Adipocyte (in vitro differentiated cells): Measurements from ENCODE around the gene SLC6A4.
"Not testable (repeated sequence)": the region's sequence is repeated elsewhere in the genome, so short reads cannot be mapped to it uniquely, and the experiment has no call there.

Source experiments
- DNase-seq: peaks from one replicate; pipeline ENCODE4 v3.0.0-alpha.2; 2015; ENCODE audit warnings: low read depth
- H3K27me3 ChIP-seq: replicated peaks from 2 replicates; pipeline ENCODE4 v1.7.0; 2013; ENCODE audit warnings: mild to moderate bottlenecking, low read length, moderate library complexity; ENCODE audit not compliant: control insufficient read depth, insufficient read depth
- H3K36me3 ChIP-seq: 2 replicates; pipeline ENCODE4 v1.7.0; 2013; ENCODE audit warnings: low read length, mild to moderate bottlenecking, moderate library complexity; ENCODE audit not compliant: control insufficient read depth, insufficient read depth, severe bottlenecking
- H3K4me1 ChIP-seq: 2 replicates; pipeline ENCODE4 v1.7.0; 2013; ENCODE audit warnings: mild to moderate bottlenecking, low read length, moderate library complexity; ENCODE audit not compliant: control insufficient read depth, insufficient read depth
- H3K4me3 ChIP-seq: 2 replicates; pipeline ENCODE4 v1.7.0; 2013; ENCODE audit warnings: mild to moderate bottlenecking, low read length, moderate library complexity
- H3K9ac ChIP-seq: 2 replicates; pipeline ENCODE4 v1.7.0; 2013; ENCODE audit warnings: mild to moderate bottlenecking, low read length, moderate library complexity
- H3K9me3 ChIP-seq: 2 replicates; pipeline ENCODE4 v1.7.0; 2013; ENCODE audit warnings: mild to moderate bottlenecking, low read length, moderate library complexity; ENCODE audit not compliant: control insufficient read depth

The SLC6A4 gene

GRCh38 chr17:30217746-30218245 lies 17.7 kb downstream of the SLC6A4 start:
- no peaks in the 10 kb centered on the region for H3K4me1 ChIP-seq
- no peak for DNase-seq

DNA sequence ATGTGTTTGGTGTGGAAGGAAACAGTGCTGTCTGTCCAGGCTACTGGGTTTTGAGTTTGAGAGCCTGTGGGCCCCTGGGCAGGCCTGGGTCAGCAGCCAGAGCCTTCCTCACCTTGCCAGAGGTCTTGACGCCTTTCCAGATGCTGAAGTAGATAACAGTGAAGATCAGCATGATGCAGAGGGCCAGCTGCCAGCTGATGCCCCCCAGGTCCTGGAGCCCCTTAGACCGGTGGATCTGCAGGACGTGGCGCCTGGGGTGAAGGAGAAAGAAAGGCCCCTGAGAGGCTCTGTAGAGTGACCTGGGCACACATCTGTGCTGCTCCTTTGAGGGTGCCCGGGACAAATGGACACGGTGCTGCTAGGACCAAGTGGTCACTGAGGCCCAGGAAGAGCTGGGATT lies 18.4 kb downstream of the SLC6A4 start:
- Histone ChIP-seq H3K36me3 (no peaks in the 10 kb centered on the region), H3K27me3 (peaks cover 37% of the 10 kb centered on the region), H3K9ac (no peak overlapping the region), H3K4me3 (no peak overlapping the region), H3K4me1 (no peaks in the 10 kb centered on the region), H3K9me3 (no peaks in the 10 kb centered on the region)
- no peak for DNase-seq

More at GRCh38 chr17:30217746-30218245, 17.7 kb downstream of the SLC6A4 start:
- Histone ChIP-seq H3K36me3 (no peaks in the 10 kb centered on the region), H3K9me3 (no peaks in the 10 kb centered on the region), H3K27me3 (peaks cover 42% of the 10 kb centered on the region), H3K4me3 (no peak overlapping the region), H3K9ac (no peak overlapping the region)

- Histone ChIP-seq H3K9me3 (no peaks in the 10 kb centered on the region), H3K4me1 (no peaks in the 10 kb centered on the region), H3K9ac (no peak overlapping the region), H3K36me3 (no peaks in the 10 kb centered on the region), H3K27me3 (peaks cover 6% of the 10 kb centered on the region), H3K4me3 (no peak overlapping the region)
- DNase-seq: no peak
These were observed 22.7 kb downstream of the SLC6A4 start for GRCh38 chr17:30212750-30213149.

DNA sequence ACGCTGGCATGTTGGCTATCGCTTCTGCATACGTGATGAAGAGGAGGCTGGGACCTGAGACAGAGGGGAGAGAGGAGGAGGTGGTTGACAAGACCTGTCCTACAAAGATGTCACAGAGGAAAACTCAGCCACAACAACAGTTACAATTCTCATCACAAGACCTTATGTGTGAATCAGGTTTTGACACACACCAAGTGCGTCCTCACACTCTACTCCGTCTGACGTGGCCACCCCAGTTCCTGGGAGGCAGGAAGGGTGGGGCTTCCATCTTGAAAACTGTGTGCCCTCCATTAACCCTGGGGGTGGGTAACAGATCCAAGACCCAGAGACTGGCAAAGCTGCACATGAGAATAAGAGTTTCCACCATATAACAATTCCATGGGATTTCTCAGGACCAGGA lies 24.1 kb downstream of the SLC6A4 start:
- no peaks in the 10 kb centered on the region for H3K4me1 ChIP-seq
- H3K4me3 ChIP-seq: no peak overlapping the region
- H3K36me3 ChIP-seq: no peaks in the 10 kb centered on the region
- no peaks in the 10 kb centered on the region for H3K9me3 ChIP-seq
- no peak for DNase-seq
- H3K9ac ChIP-seq: no peak overlapping the region
- peaks cover 8% of the 10 kb centered on the region for H3K27me3 ChIP-seq

- H3K4me3 ChIP-seq: no peak overlapping the region
- H3K36me3 ChIP-seq: no peaks in the 10 kb centered on the region
- no peaks in the 10 kb centered on the region for H3K4me1 ChIP-seq
- H3K9me3 ChIP-seq: no peaks in the 10 kb centered on the region
- peaks cover 7% of the 10 kb centered on the region for H3K27me3 ChIP-seq
- no peak for DNase-seq
- no peak overlapping the region for H3K9ac ChIP-seq
These were observed 24.6 kb downstream of the SLC6A4 start for GRCh38 chr17:30210901-30211300.

DNA sequence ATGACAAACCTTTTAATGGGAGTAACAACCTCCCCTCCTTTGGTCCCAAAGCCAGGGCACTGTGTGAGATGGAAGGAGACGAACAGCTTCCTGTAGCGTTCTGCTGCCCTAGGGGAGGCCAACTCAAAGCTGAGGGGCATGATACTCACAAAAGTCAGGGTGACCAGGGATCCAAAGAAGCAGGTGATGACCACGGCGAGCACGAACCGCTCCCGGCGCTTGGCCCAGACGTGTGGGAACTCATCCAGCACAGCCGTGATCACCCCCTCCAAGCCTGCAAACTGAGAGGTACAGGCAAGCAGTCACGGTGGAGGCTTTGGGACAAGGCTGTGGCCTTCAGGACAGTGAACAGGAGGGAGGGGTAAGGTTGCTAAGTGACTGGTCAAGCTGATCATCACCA lies 25.1 kb downstream of the SLC6A4 start:
- peaks cover 5% of the 10 kb centered on the region for H3K27me3 ChIP-seq
- no peak for DNase-seq
- H3K9me3 ChIP-seq: no peaks in the 10 kb centered on the region
- no peak overlapping the region for H3K9ac ChIP-seq
- no peak overlapping the region for H3K4me3 ChIP-seq
- H3K36me3 ChIP-seq: no peaks in the 10 kb centered on the region
- H3K4me1 ChIP-seq: no peaks in the 10 kb centered on the region

DNA sequence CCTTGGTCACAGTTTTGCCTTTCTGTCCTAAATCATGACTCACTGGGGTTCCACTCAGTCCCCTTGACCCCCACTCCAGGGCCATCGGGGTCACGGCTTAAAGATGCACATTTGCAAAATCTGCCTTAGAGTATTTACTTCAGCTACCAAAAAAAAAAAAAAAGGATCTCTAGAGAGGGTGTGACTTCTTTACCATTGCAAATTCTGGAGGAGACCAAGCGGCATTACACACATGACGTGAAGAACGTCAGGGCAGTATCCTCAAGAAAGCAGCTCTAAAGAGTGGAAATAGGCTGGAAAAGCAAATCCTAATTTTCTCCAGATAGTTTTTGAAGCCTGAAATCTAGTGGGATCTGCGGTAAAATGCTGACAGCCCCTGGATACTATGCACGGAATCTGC lies 25.6 kb downstream of the SLC6A4 start:
- Histone ChIP-seq H3K9me3 (no peaks in the 10 kb centered on the region), H3K27me3 (peaks cover 5% of the 10 kb centered on the region), H3K9ac (no peak overlapping the region), H3K4me1 (no peaks in the 10 kb centered on the region), H3K4me3 (no peak overlapping the region), H3K36me3 (no peaks in the 10 kb centered on the region)
- no peak for DNase-seq

GRCh38 chr17:30208214-30208613 lies 27.3 kb downstream of the SLC6A4 start:
- no peak overlapping the region for H3K4me3 ChIP-seq
- no peaks in the 10 kb centered on the region for H3K36me3 ChIP-seq
- H3K4me1 ChIP-seq: no peaks in the 10 kb centered on the region
- H3K9ac ChIP-seq: no peak overlapping the region
- no peak for DNase-seq
- peaks cover 5% of the 10 kb centered on the region for H3K27me3 ChIP-seq
- no peaks in the 10 kb centered on the region for H3K9me3 ChIP-seq

DNA sequence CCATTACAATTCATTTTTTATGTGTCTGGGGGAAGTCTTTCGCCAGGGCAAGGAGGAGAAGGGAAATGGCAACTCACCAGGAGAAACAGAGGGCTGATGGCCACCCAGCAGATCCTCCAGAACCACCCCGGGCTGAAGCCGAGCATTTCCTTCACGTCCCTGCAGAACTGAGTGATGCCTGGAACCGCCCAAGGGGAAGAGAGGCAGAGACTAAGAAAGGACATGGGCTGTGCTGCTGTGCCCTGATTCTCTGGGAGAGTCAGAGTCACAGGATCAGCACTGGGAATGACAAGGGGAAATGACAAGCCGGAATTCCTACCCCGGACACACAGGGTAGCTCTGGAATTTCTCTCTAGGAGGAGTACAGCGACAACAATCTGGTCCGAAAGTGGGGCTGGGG lies 27.8 kb downstream of the SLC6A4 start:
- Histone ChIP-seq H3K9me3 (no peaks in the 10 kb centered on the region), H3K27me3 (peaks cover 5% of the 10 kb centered on the region), H3K36me3 (no peaks in the 10 kb centered on the region), H3K4me3 (no peak overlapping the region), H3K4me1 (no peaks in the 10 kb centered on the region), H3K9ac (no peak overlapping the region)
- no peak for DNase-seq

DNA sequence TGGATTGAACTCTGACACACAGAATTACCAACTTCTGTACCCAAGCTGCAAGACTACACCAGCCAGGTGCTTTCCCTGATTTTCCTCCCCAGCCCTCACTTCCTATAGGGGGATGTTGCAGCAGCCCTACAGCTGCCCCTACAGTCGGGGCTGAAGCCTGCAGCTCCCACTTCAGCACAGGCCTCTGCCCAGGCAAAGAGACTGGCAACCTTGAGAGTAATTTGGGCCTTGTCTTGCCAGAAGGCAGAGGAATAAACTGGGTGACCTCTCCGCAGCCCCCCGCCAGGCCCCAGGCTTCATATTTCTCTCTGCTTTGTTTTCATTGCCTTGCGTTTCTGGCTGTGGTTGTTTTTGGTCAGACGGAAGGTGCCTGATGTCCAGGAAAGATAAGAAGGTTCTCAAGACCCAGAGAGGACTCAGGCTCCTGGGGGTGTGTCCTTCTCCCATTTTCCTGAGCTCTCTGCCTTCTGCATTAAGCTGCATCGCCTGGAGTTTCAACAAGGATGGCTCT lies 32.0 kb downstream of the SLC6A4 start:
- no peak for DNase-seq
- no peaks in the 10 kb centered on the region for H3K9me3 ChIP-seq
- no peaks in the 10 kb centered on the region for H3K36me3 ChIP-seq
- peaks cover 5% of the 10 kb centered on the region for H3K27me3 ChIP-seq
- H3K4me3 ChIP-seq: no peak overlapping the region
- H3K4me1 ChIP-seq: no peaks in the 10 kb centered on the region
- no peak overlapping the region for H3K9ac ChIP-seq

DNA sequence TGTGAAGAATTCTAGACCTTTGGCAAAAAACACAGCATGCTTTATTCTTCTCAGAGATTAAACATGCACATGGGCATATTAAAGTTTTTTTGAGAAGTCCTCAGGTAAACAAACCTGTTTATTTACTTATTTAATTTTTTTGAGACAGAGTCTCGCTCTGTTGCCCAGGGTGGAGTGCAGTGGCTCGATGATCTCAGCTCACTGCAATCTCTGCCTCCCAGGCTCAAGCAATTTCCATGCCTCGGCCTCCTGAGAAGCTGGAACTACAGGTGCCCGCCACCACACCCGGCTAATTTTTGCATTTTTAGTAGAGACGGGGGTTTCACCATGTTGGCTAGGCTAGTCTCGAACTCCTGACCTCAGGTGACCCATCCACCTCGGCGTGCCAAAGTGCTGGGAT lies 34.8 kb downstream of the SLC6A4 start:
- H3K9ac ChIP-seq, H3K4me1 ChIP-seq, H3K27me3 ChIP-seq, H3K4me3 ChIP-seq, H3K9me3 ChIP-seq, DNase-seq, H3K36me3 ChIP-seq: not testable (repeated sequence)

GRCh38 chr17:30200106-30200505 lies 35.4 kb downstream of the SLC6A4 start:
- Histone ChIP-seq H3K4me1 (no peaks in the 10 kb centered on the region), H3K9ac (no peak overlapping the region), H3K4me3 (no peak overlapping the region), H3K27me3 (no peaks in the 10 kb centered on the region), H3K9me3 (no peaks in the 10 kb centered on the region), H3K36me3 (no peaks in the 10 kb centered on the region)
- DNase-seq: no peak
